Uterus (tissue), 4 donors: ENCODE data around the gene DOK7. TPM values are rescaled to one million over a fixed set of nuclear protein-coding genes. Genes with fewer than 3 reads are reported as not detected.

Source experiments
- DNase-seq, 2 donors: peaks; one replicate each; pipeline ENCODE4 v3.0.0-alpha.2; 2019 to 2020
- H3K27ac ChIP-seq, 2 donors: fragments of 200-600 bp; sonication (generic); 1 replicate in 1 of 2; 2 replicates in 1 of 2; pipeline ENCODE4 v1.5.1; 2016 to 2018
- H3K27me3 ChIP-seq, 2 donors: fragments of 200-600 bp; sonication (generic); one replicate each; pipeline ENCODE4 v1.5.1; 2018 to 2019; ENCODE audit warnings: control low read depth in 1 of 2
- H3K36me3 ChIP-seq, 2 donors: fragments of 200-600 bp; sonication (generic); one replicate each; pipeline ENCODE4 v1.5.1; 2019; ENCODE audit warnings: control low read depth in 1 of 2
- H3K4me1 ChIP-seq, 2 donors: fragments of 200-600 bp; sonication (generic); one replicate each; pipeline ENCODE4 v1.5.1; 2018 to 2019; ENCODE audit warnings: control low read depth in 1 of 2
- H3K4me3 ChIP-seq, 2 donors: fragments of 200-600 bp; sonication (generic); 1 replicate in 1 of 2; 2 replicates in 1 of 2; pipeline ENCODE4 v1.5.1; 2018 to 2019; ENCODE audit warnings: mild to moderate bottlenecking in 1 of 2
- H3K9me3 ChIP-seq, 2 donors: fragments of 200-600 bp; sonication (generic); one replicate each; pipeline ENCODE4 v1.5.1; 2019; ENCODE audit warnings: control low read depth in 1 of 2
- POLR2A ChIP-seq, 2 donors: fragments of 450-650 bp; IDR thresholded peaks; one replicate each; pipeline ENCODE4 v1.6.1; 2016; ENCODE audit warnings: antibody characterized with exemption in 2 of 2, mild to moderate bottlenecking in 1 of 2, moderate library complexity in 1 of 2
- intact Hi-C: fragments of 100-400 bp; cut with DNase I; formaldehyde crosslinking; loops from one replicate; pipeline ENCODE4 v1.15.1; 2023; ENCODE audit warnings: low total_unique reads
- total RNA-seq, 4 donors: library from RNA; depleted of rRNA in 3 of 4; stranded (reverse); fragments of >200 nt in 3 of 4; gene quantifications; one replicate each; pipeline versions ENCODE4 v1.1.0 to v1.2.4, GENCODE V29; 2014 to 2023
- TF ChIP-seq, protein P1 (sequence below), 4 experiments: fragments of 200-600 bp in 2 of 4; fragments of 450-650 bp in 2 of 4; sonication (generic) in 2 of 4; IDR thresholded peaks; one replicate each; pipeline ENCODE4 v1.5.1; 2016 to 2019; ENCODE audit warnings: antibody characterized with exemption in 4 of 4, mild to moderate bottlenecking in 2 of 4, moderate library complexity in 1 of 4
- donor health status: DM: yes; HTN: yes; CAD: no.

The DOK7 gene
- total RNA-seq, 4 donors from 2014 or later = 0.26 to 3.9 (median 0.85) TPM; not detected in 1

DNA sequence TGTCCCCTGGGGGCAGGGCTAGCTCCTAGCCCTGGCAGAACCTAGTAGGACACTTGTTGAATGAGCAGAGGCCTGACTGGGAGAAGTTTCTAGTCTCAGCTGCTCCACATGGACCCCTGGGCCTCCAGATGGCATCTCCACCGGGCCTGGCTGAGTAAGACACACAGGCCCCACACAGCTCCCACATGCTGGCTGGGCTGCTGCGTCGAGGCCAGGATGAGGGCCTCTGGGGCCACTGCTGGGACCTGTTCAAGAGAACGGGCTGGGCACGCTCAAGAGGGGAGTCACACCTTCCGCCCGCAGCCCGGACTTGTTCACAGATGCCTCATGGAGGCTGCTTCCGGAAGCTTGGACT is 25.5 kb upstream of the DOK7 start:
- H3K36me3 ChIP-seq = no peaks in the 10 kb centered on the region
- H3K27me3 ChIP-seq = no peaks in the 10 kb centered on the region
- no peak for TF ChIP-seq POLR2A (IDR thresholded peaks at IDR 0.05)
- TF ChIP-seq, protein P1, sequence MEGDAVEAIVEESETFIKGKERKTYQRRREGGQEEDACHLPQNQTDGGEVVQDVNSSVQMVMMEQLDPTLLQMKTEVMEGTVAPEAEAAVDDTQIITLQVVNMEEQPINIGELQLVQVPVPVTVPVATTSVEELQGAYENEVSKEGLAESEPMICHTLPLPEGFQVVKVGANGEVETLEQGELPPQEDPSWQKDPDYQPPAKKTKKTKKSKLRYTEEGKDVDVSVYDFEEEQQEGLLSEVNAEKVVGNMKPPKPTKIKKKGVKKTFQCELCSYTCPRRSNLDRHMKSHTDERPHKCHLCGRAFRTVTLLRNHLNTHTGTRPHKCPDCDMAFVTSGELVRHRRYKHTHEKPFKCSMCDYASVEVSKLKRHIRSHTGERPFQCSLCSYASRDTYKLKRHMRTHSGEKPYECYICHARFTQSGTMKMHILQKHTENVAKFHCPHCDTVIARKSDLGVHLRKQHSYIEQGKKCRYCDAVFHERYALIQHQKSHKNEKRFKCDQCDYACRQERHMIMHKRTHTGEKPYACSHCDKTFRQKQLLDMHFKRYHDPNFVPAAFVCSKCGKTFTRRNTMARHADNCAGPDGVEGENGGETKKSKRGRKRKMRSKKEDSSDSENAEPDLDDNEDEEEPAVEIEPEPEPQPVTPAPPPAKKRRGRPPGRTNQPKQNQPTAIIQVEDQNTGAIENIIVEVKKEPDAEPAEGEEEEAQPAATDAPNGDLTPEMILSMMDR (IDR thresholded peaks at IDR 0.05) = no peak
- no peak overlapping the region for H3K27ac ChIP-seq
- intact Hi-C loops = no loop called here
- no peaks in the 10 kb centered on the region for H3K4me1 ChIP-seq
- H3K9me3 ChIP-seq = no peaks in the 10 kb centered on the region
- no peak overlapping the region for H3K4me3 ChIP-seq
- no peak for DNase-seq

DNA sequence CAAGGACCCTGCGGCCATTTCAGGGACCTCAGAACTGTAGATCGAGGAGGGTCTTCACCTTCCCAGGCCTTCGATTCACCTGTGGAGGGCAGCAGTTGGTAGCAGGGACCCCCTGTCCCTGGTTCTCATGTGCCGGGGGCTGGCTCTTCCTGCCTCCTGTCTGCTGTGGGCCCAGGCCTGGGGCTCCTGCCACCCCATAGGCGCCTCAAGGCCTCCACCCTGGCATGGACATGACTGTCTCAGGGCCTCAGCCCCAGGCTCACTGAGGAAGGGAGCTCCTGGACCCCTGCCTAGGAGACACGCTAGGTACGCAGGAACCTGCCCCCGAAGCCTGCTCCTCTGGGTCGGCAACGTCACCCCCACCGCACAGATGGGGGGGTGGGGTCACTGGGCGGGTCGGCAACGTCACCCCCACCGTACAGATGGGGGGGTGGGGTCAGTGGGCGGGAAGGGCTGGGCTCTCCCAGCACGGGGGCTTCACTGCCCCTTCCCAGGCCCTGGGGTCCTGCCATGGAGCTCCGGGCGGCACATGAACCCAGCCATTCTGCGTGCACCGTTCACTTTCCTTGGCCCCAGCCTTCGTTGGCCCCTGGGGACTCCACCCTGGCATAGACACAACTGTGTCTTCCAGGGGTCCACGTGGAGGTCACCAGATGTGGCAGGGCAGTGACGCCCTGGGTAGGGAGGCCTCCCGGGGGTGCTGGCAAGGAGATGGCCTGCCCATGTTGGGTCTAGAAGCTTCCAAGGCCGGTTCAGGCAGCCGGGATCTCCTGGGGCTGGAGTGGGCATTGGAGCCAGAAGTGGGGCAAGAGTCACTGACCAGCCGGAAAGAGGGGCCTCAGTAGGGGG is 24.9 kb upstream of the DOK7 start:
- H3K27me3 ChIP-seq = no peaks in the 10 kb centered on the region
- no peaks in the 10 kb centered on the region for H3K9me3 ChIP-seq
- H3K36me3 ChIP-seq = no peaks in the 10 kb centered on the region
- H3K4me1 ChIP-seq = no peaks in the 10 kb centered on the region
- no peak for DNase-seq
- intact Hi-C loops = no loop called here
- no peak overlapping the region for H3K4me3 ChIP-seq
- no peak overlapping the region for H3K27ac ChIP-seq
- TF ChIP-seq POLR2A (IDR thresholded peaks at IDR 0.05) = no peak
- TF ChIP-seq, protein P1 (IDR thresholded peaks at IDR 0.05) = no peak

- Histone ChIP-seq H3K4me3 (no peak overlapping the region), H3K4me1 (no peaks in the 10 kb centered on the region), H3K9me3 (no peaks in the 10 kb centered on the region), H3K36me3 (no peaks in the 10 kb centered on the region), H3K27ac (no peak overlapping the region), H3K27me3 (no peaks in the 10 kb centered on the region)
- TF ChIP-seq, protein P1 (IDR thresholded peaks at IDR 0.05) = no peak
- no peak for TF ChIP-seq POLR2A (IDR thresholded peaks at IDR 0.05)
- intact Hi-C loops = no loop called here
- DNase-seq = no peak
Observed at GRCh38 chr4:3438847-3439180, 24.3 kb upstream of the DOK7 start.

- DNase-seq = no peak
- H3K4me1 ChIP-seq = no peaks in the 10 kb centered on the region
- H3K27ac ChIP-seq = no peak overlapping the region
- no peak for TF ChIP-seq POLR2A (IDR thresholded peaks at IDR 0.05)
- TF ChIP-seq, protein P1 (IDR thresholded peaks at IDR 0.05) = no peak
- intact Hi-C loops = no loop called here
- H3K36me3 ChIP-seq = no peaks in the 10 kb centered on the region
- no peaks in the 10 kb centered on the region for H3K9me3 ChIP-seq
- no peaks in the 10 kb centered on the region for H3K27me3 ChIP-seq
- no peak overlapping the region for H3K4me3 ChIP-seq
Observed at GRCh38 chr4:3439391-3439790, 23.7 kb upstream of the DOK7 start.

DNA sequence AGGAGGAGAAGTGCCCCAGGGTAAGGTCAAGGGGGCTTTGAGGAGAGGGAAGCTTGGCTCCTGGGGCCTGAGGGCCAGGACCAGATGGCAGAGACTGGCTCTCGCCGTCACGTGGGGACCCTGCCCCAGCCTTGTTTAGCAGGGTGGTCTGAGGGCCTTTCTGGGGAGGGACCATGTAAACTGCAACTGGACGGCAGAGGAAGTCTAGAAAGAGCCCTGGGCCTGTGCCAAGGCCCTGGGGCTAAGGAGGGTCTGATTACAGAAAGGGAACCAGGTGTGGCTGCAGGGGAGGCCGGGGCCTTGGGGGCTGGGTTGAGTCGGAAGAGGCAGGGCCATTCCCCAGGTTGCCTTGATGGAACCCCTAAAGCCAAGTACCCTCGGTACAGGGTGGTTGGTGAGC is 23.1 kb upstream of the DOK7 start:
- Histone ChIP-seq H3K36me3 (no peaks in the 10 kb centered on the region), H3K9me3 (no peaks in the 10 kb centered on the region), H3K4me3 (no peak overlapping the region), H3K27me3 (no peaks in the 10 kb centered on the region), H3K27ac (no peak overlapping the region), H3K4me1 (no peaks in the 10 kb centered on the region)
- TF ChIP-seq, protein P1 (IDR thresholded peaks at IDR 0.05) = no peak
- no peak for TF ChIP-seq POLR2A (IDR thresholded peaks at IDR 0.05)
- intact Hi-C loops = no loop called here
- DNase-seq = no peak
